PFSK-1 (cell line): Measurements from ENCODE around the gene AHR.

Experiments used
- FOXP2 ChIP-seq: optimal IDR thresholded peaks from 2 replicates; pipeline ENCODE3; 2011; ENCODE audit warnings: borderline replicate concordance, control low read depth, inconsistent platforms; ENCODE audit not compliant: insufficient read depth; ENCODE audit errors: extremely low read length, extremely low read depth
- POLR2AphosphoS5 ChIP-seq: IDR thresholded peaks from 2 replicates; pipeline ENCODE4 v1.6.1; 2012; ENCODE audit warnings: low read depth, mild to moderate bottlenecking, control low read depth, low read length, moderate library complexity
- SIN3A ChIP-seq: IDR thresholded peaks from 2 replicates; pipeline ENCODE4 v1.6.1; 2012; ENCODE audit warnings: mild to moderate bottlenecking, low read length, moderate library complexity, borderline replicate concordance; ENCODE audit not compliant: insufficient read depth
- TAF1 ChIP-seq: IDR thresholded peaks from 2 replicates; pipeline ENCODE4 v1.6.1; 2012; ENCODE audit warnings: low read length, control low read depth, borderline replicate concordance; ENCODE audit not compliant: insufficient read depth
- TF ChIP-seq, protein P1 (sequence below), 2 experiments: IDR thresholded peaks; 2 replicates each; pipeline versions ENCODE4 v1.6.1 to v1.8.0; 2011 to 2012; ENCODE audit warnings: low read depth in 2 of 2, low read length in 2 of 2, control low read depth in 1 of 2, inconsistent platforms in 1 of 2, mild to moderate bottlenecking in 1 of 2, moderate library complexity in 1 of 2; ENCODE audit not compliant: insufficient read depth in 1 of 2

AHR gene

GRCh38 chr7:17331891-17332501 is 33.5 kb downstream of the AHR start:
- TF ChIP-seq POLR2AphosphoS5 (no peak), SIN3A (no peak), FOXP2 (no peak), TAF1 (no peak)
- TF ChIP-seq, protein P1, sequence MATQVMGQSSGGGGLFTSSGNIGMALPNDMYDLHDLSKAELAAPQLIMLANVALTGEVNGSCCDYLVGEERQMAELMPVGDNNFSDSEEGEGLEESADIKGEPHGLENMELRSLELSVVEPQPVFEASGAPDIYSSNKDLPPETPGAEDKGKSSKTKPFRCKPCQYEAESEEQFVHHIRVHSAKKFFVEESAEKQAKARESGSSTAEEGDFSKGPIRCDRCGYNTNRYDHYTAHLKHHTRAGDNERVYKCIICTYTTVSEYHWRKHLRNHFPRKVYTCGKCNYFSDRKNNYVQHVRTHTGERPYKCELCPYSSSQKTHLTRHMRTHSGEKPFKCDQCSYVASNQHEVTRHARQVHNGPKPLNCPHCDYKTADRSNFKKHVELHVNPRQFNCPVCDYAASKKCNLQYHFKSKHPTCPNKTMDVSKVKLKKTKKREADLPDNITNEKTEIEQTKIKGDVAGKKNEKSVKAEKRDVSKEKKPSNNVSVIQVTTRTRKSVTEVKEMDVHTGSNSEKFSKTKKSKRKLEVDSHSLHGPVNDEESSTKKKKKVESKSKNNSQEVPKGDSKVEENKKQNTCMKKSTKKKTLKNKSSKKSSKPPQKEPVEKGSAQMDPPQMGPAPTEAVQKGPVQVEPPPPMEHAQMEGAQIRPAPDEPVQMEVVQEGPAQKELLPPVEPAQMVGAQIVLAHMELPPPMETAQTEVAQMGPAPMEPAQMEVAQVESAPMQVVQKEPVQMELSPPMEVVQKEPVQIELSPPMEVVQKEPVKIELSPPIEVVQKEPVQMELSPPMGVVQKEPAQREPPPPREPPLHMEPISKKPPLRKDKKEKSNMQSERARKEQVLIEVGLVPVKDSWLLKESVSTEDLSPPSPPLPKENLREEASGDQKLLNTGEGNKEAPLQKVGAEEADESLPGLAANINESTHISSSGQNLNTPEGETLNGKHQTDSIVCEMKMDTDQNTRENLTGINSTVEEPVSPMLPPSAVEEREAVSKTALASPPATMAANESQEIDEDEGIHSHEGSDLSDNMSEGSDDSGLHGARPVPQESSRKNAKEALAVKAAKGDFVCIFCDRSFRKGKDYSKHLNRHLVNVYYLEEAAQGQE (IDR thresholded peaks at IDR 0.05; ENCODE audit: insufficient read depth in 1 of 2, low read depth in 2 of 2, low read length in 2 of 2) = no peak

DNA sequence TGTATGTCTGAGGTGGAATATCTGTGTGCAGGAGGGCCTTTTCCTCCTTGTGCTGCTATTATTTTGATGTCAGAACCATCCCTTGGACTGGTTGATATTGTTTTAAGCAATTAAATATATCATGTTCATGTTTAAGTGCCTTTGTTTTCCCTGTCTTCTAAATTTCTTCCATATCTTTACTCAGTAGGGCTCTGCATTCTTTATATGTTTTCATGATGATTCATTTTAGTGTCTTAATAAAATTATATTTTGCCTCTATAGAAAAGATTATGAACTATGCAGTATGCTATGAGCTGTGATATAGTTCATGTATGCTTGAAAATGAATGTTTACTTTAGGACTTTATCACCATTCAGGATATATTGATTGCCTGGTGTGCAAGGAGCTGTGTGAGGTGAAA is 34.8 kb downstream of the AHR start:
- TF ChIP-seq, protein P1 (IDR thresholded peaks at IDR 0.05; ENCODE audit: insufficient read depth in 1 of 2, low read depth in 2 of 2, low read length in 2 of 2) = no peak
- TF ChIP-seq SIN3A (no peak), POLR2AphosphoS5 (no peak), TAF1 (no peak), FOXP2 (no peak)

DNA sequence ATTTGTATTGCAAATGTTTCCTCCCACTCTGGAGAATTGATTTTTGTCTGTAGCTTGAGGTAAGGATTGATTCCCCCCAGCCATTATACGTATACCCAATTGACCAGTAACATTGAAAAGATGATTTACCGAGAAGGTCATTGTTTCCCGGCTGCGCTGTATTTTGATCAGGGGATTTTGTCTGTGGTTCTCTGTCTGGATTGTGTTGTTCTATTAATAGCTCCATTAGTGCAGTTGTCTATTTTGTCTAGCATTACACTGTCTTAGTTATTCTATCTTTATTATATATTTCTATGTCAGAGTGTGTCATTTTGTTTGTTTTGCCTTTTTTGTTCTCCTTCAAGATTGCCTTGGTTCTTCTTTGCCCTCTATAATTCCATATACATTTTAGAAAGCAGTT is 37.7 kb downstream of the AHR start:
- TF ChIP-seq FOXP2 = no peak
- TF ChIP-seq POLR2AphosphoS5 = no peak
- TF ChIP-seq, protein P1 (IDR thresholded peaks at IDR 0.05; ENCODE audit: insufficient read depth in 1 of 2, low read depth in 2 of 2, low read length in 2 of 2) = no peak
- no peak for TF ChIP-seq TAF1
- no peak for TF ChIP-seq SIN3A

GRCh38 chr7:17339139-17339538 is 40.7 kb downstream of the AHR start:
- TF ChIP-seq POLR2AphosphoS5 (no peak), FOXP2 (no peak), SIN3A (no peak), TAF1 (no peak)
- TF ChIP-seq, protein P1 (IDR thresholded peaks at IDR 0.05; ENCODE audit: insufficient read depth in 1 of 2, low read depth in 2 of 2, low read length in 2 of 2) = no peak

GRCh38 chr7:17339952-17340351 is 41.5 kb downstream of the AHR start:
- TF ChIP-seq FOXP2 = no peak
- no peak for TF ChIP-seq SIN3A
- no peak for TF ChIP-seq TAF1
- TF ChIP-seq, protein P1 (IDR thresholded peaks at IDR 0.05; ENCODE audit: insufficient read depth in 1 of 2, low read depth in 2 of 2, low read length in 2 of 2) = no peak
- TF ChIP-seq POLR2AphosphoS5 = no peak
